H1 (cell line): ENCODE data around the gene BZW2. TPM values are rescaled to one million over a fixed set of nuclear protein-coding genes. Genes with fewer than 3 reads are reported as not detected.

Experiments
- CTCF ChIA-PET: fragments of 300-600 bp; sonication (Branson Sonifier 250); formaldehyde crosslinking; loops from one replicate; lab custom pipeline; 2021; ENCODE audit not compliant: partially characterized antibody; lab: Charles Lee
- POLR2A ChIA-PET: fragments of 300-600 bp; sonication (Branson Sonifier 250); formaldehyde crosslinking; loops from one replicate; lab custom pipeline; 2021; ENCODE audit warnings: inconsistent platforms; ENCODE audit not compliant: partially characterized antibody; lab: Charles Lee
- DNase-seq, 2 experiments: peaks; one replicate each; pipeline versions ENCODE4 v3.0.0 to v3.0.0-alpha.2; 2010 to 2022; ENCODE audit warnings: low spot score in 2 of 2, low read depth in 1 of 2, mixed read lengths in 1 of 2
- FAIRE-seq: peaks from 2 replicates; lab custom pipeline; 2011; peaks lifted over from hg19 to GRCh38; lab: Jason Lieb, UNC
- H2AFZ ChIP-seq: 2 replicates; pipeline ENCODE4 v1.8.1; 2012; ENCODE audit warnings: low read length, inconsistent platforms
- H2AK5ac ChIP-seq: 2 replicates; pipeline ENCODE4 v1.6.1; 2013; ENCODE audit warnings: low read depth, low read length
- H2BK120ac ChIP-seq: replicated peaks from 2 replicates; pipeline ENCODE3; 2013; ENCODE audit warnings: low read depth, low read length, inconsistent platforms
- H2BK12ac ChIP-seq: 2 replicates; pipeline ENCODE4 v1.6.1; 2013; ENCODE audit warnings: low read depth, low read length
- H2BK15ac ChIP-seq: 2 replicates; pipeline ENCODE4 v1.6.1; 2013; ENCODE audit warnings: low read length
- H2BK20ac ChIP-seq: 2 replicates; pipeline ENCODE4 v1.6.1; 2013; ENCODE audit warnings: low read length
- H2BK5ac ChIP-seq: 2 replicates; pipeline ENCODE4 v1.6.1; 2013; ENCODE audit warnings: low read depth, low read length
- H3K14ac ChIP-seq: 2 replicates; pipeline ENCODE4 v1.6.1; 2013; ENCODE audit warnings: inconsistent platforms; ENCODE audit not compliant: insufficient read length
- H3K18ac ChIP-seq: 2 replicates; pipeline ENCODE4 v1.6.1; 2013; ENCODE audit warnings: low read length; ENCODE audit errors: extremely low read depth
- H3K23ac ChIP-seq: 2 replicates; pipeline ENCODE4 v1.6.1; 2013; ENCODE audit warnings: inconsistent platforms; ENCODE audit not compliant: insufficient read length
- H3K23me2 ChIP-seq: 2 replicates; pipeline ENCODE4 v1.6.1; 2013; ENCODE audit warnings: low read depth, low read length
- H3K27ac ChIP-seq: 2 replicates; pipeline ENCODE4 v1.6.1; 2011; ENCODE audit warnings: low read depth, low read length, inconsistent platforms
- H3K27me3 ChIP-seq, 4 experiments: replicated peaks in 1 of 4; 1 replicate in 1 of 4; 2 replicates in 3 of 4; pipeline versions ENCODE4 v1.6.1 to v1.8.1; 2011 to 2013; ENCODE audit warnings: low read length in 3 of 4, mild to moderate bottlenecking in 3 of 4, inconsistent platforms in 2 of 4, mixed read lengths in 2 of 4, moderate library complexity in 1 of 4; ENCODE audit not compliant: control insufficient read depth in 3 of 4, insufficient read depth in 3 of 4; ENCODE audit errors: extremely low read depth in 1 of 4
- H3K36me3 ChIP-seq, 4 experiments: 2 replicates each; pipeline versions ENCODE4 v1.6.1 to v1.8.1; 2011 to 2013; ENCODE audit warnings: mild to moderate bottlenecking in 4 of 4, low read length in 3 of 4, moderate library complexity in 2 of 4, control low read depth in 1 of 4, inconsistent platforms in 1 of 4; ENCODE audit not compliant: insufficient read depth in 4 of 4, control insufficient read depth in 2 of 4
- H3K4ac ChIP-seq: replicated peaks from 2 replicates; pipeline ENCODE3; 2013; ENCODE audit warnings: low read length, low read depth, mixed read lengths, inconsistent platforms; ENCODE audit not compliant: insufficient read length
- H3K4me1 ChIP-seq, 4 experiments: replicated peaks in 1 of 4; 1 replicate in 1 of 4; 2 replicates in 3 of 4; pipeline versions ENCODE4 v1.6.1 to v1.8.1; 2011 to 2013; ENCODE audit warnings: low read length in 3 of 4, inconsistent platforms in 2 of 4, mixed read lengths in 1 of 4; ENCODE audit not compliant: insufficient read depth in 4 of 4, control insufficient read depth in 3 of 4
- H3K4me2 ChIP-seq, 2 experiments: 2 replicates each; pipeline versions ENCODE4 v1.6.1 to v1.8.1; 2011 to 2013; ENCODE audit warnings: low read depth in 2 of 2, low read length in 2 of 2, control low read depth in 1 of 2, inconsistent platforms in 1 of 2, mild to moderate bottlenecking in 1 of 2; ENCODE audit not compliant: insufficient read depth in 1 of 2
- H3K4me3 ChIP-seq, 4 experiments: fragments of 200-600, 300-600 bp in 1 of 4; sonication (generic), shearing (Covaris generic), sonication (Bioruptor Twin) in 1 of 4; 2 replicates each; pipeline versions ENCODE4 v1.5.1 to v1.8.1; 2011 to 2016; ENCODE audit warnings: low read length in 4 of 4, low read depth in 3 of 4, control low read depth in 2 of 4, inconsistent platforms in 2 of 4, mild to moderate bottlenecking in 2 of 4, mixed read lengths in 1 of 4, moderate library complexity in 1 of 4; ENCODE audit not compliant: insufficient read depth in 2 of 4; ENCODE audit errors: extremely low read depth in 1 of 4
- H3K56ac ChIP-seq: replicated peaks from 2 replicates; pipeline ENCODE3; 2013; ENCODE audit warnings: low read depth, mild to moderate bottlenecking, mixed read lengths, low read length, inconsistent platforms; ENCODE audit not compliant: insufficient read length
- H3K79me1 ChIP-seq: 2 replicates; pipeline ENCODE4 v1.6.1; 2013; ENCODE audit warnings: low read depth, low read length, control low read depth
- H3K79me2 ChIP-seq, 2 experiments: 2 replicates each; pipeline versions ENCODE4 v1.6.1 to v1.8.1; 2012 to 2013; ENCODE audit warnings: low read length in 2 of 2, mild to moderate bottlenecking in 2 of 2, inconsistent platforms in 1 of 2; ENCODE audit not compliant: insufficient read depth in 2 of 2, control insufficient read depth in 1 of 2
- H3K9ac ChIP-seq, 4 experiments: replicated peaks in 1 of 4; 1 replicate in 1 of 4; 2 replicates in 3 of 4; pipeline versions ENCODE4 v1.6.1 to v1.8.1; 2011 to 2013; ENCODE audit warnings: low read depth in 3 of 4, low read length in 3 of 4, control low read depth in 2 of 4, mild to moderate bottlenecking in 2 of 4, moderate library complexity in 2 of 4, inconsistent platforms in 1 of 4; ENCODE audit errors: extremely low read depth in 1 of 4
- H3K9me3 ChIP-seq, 2 experiments: 2 replicates each; pipeline versions ENCODE4 v1.6.1 to v1.8.1; 2012 to 2013; ENCODE audit warnings: mild to moderate bottlenecking in 2 of 2, moderate library complexity in 2 of 2, control low read depth in 1 of 2, inconsistent platforms in 1 of 2, low read depth in 1 of 2, low read length in 1 of 2, mixed read lengths in 1 of 2; ENCODE audit not compliant: insufficient read depth in 2 of 2
- H4K20me1 ChIP-seq, 2 experiments: replicated peaks in 1 of 2; 2 replicates each; pipeline versions ENCODE3 to v1.8.1; 2011 to 2013; ENCODE audit warnings: inconsistent platforms in 2 of 2, low read length in 2 of 2, mild to moderate bottlenecking in 1 of 2; ENCODE audit not compliant: insufficient read depth in 2 of 2, control insufficient read depth in 1 of 2
- H4K5ac ChIP-seq: 2 replicates; pipeline ENCODE4 v1.6.1; 2013; ENCODE audit warnings: low read length, low read depth, mixed read lengths, inconsistent platforms; ENCODE audit not compliant: insufficient read length
- H4K8ac ChIP-seq: 2 replicates; pipeline ENCODE4 v1.8.0; 2013; ENCODE audit warnings: mild to moderate bottlenecking, moderate library complexity, low read length, inconsistent platforms; ENCODE audit not compliant: insufficient read depth; ENCODE audit errors: extremely low read depth
- H4K91ac ChIP-seq: replicated peaks from 2 replicates; pipeline ENCODE3; 2013; ENCODE audit warnings: low read length, mixed read lengths, inconsistent platforms; ENCODE audit not compliant: insufficient read length
- ATF3 ChIP-seq: IDR thresholded peaks from 2 replicates; pipeline ENCODE4 v1.6.1; 2011; ENCODE audit warnings: low read depth, mild to moderate bottlenecking, low read length; ENCODE audit not compliant: insufficient read depth
- BCL11A ChIP-seq, 2 experiments: IDR thresholded peaks; one replicate each; pipeline ENCODE4 v1.6.1; 2011; ENCODE audit warnings: low read depth in 2 of 2, low read length in 2 of 2, mild to moderate bottlenecking in 2 of 2
- CEBPB ChIP-seq: IDR thresholded peaks from 2 replicates; pipeline ENCODE4 v1.6.1; 2012; ENCODE audit warnings: low read depth, low read length
- CHD1 ChIP-seq: IDR thresholded peaks from 2 replicates; pipeline ENCODE4 v1.6.1; 2012; ENCODE audit warnings: low read depth, low read length, improper control_type of control experiment
- CHD2 ChIP-seq: IDR thresholded peaks from 2 replicates; pipeline ENCODE4 v1.6.1; 2012; ENCODE audit warnings: low read length, improper control_type of control experiment
- CREB1 ChIP-seq: IDR thresholded peaks from 2 replicates; pipeline ENCODE4 v1.6.1; 2012; ENCODE audit warnings: inconsistent platforms
- EP300 ChIP-seq, 2 experiments: IDR thresholded peaks; 1 replicate in 1 of 2; 2 replicates in 1 of 2; pipeline ENCODE4 v1.6.1; 2011 to 2012; ENCODE audit warnings: low read depth in 2 of 2, low read length in 2 of 2, mild to moderate bottlenecking in 2 of 2, borderline replicate concordance in 1 of 2, inconsistent platforms in 1 of 2, moderate library complexity in 1 of 2
- NRF1 ChIP-seq: IDR thresholded peaks from 2 replicates; pipeline ENCODE4 v1.6.1; 2011; ENCODE audit warnings: mild to moderate bottlenecking, low read depth, low read length, improper control_type of control experiment
- RBBP5 ChIP-seq: IDR thresholded peaks from 2 replicates; pipeline ENCODE4 v1.7.1; 2012; ENCODE audit warnings: low read depth, mild to moderate bottlenecking, inconsistent platforms, low read length, moderate library complexity, borderline replicate concordance
- SP1 ChIP-seq: IDR thresholded peaks from 2 replicates; pipeline ENCODE4 v1.6.1; 2011; ENCODE audit warnings: low read depth, low read length
- SUZ12 ChIP-seq: fragments of 200-600 bp; sonication (generic); IDR thresholded peaks from 2 replicates; pipeline ENCODE4 v1.6.1; 2012; ENCODE audit warnings: mild to moderate bottlenecking, inconsistent platforms, low read length, moderate library complexity, mixed read lengths
- TBP ChIP-seq: IDR thresholded peaks from 2 replicates; pipeline ENCODE4 v1.6.1; 2011; ENCODE audit warnings: low read depth, low read length, improper control_type of control experiment
- WGBS, 2 experiments: shearing (Covaris generic) in 1 of 2; methylation state at CpG; one replicate each; pipeline versions ENCODE4 v1.1.6 to v1.1.7; 2013 to 2015; ENCODE audit warnings: low lambda C conversion rate in 2 of 2, mixed read lengths in 2 of 2, inconsistent platforms in 1 of 2, low coverage in 1 of 2, missing lambda C conversion rate in 1 of 2; ENCODE audit not compliant: insufficient replicate concordance in 2 of 2, insufficient coverage in 1 of 2, insufficient read length in 1 of 2; ENCODE audit errors: extremely low coverage in 1 of 2, missing lambda C conversion rate in 1 of 2; 5-methylcytosine and 5-hydroxymethylcytosine counted together
- polyA plus RNA-seq, 7 experiments: library from polyadenylated mRNA; depleted of rRNA in 3 of 7; stranded (reverse) in 5 of 7; unstranded in 2 of 7; fragments of >200 nt in 5 of 7; fragments of 200-250 nt in 2 of 7; gene quantifications; 1 replicate in 5 of 7; 2 replicates in 1 of 7; 4 replicates in 1 of 7; pipeline versions ENCODE4 v1.2.1 to v1.2.3, GENCODE V29; 2011 to 2013; ENCODE audit warnings: missing spikeins in 2 of 7, mixed read lengths in 2 of 7
- total RNA-seq: library from RNA; stranded (reverse); fragmentation: NEBNext Ultra II Directional; extraction: Animal tissue kit (Norgen Biotek cat#: 25700); gene quantifications from 2 replicates; pipeline ENCODE4 v1.2.1, GENCODE V29; 2021
- TF ChIP-seq, protein P1 (sequence below): IDR thresholded peaks from 2 replicates; pipeline ENCODE4 v1.6.1; 2012; ENCODE audit warnings: inconsistent platforms

The BZW2 gene
- total and polyA plus RNA-seq, 2 of the 8 experiments (the other 6 are each of a cell fraction or from before 2014, with no cell fraction given) = 32.3 to 103 TPM

GRCh38 chr7:16616542-16616941 is 29.4 kb upstream of the BZW2 start:
- Histone ChIP-seq H3K79me2 (no peaks in the 10 kb centered on the region), H3K14ac (no peak overlapping the region), H3K56ac (no peak overlapping the region), H4K5ac (no peak overlapping the region), H3K27me3 (no peaks in the 10 kb centered on the region), H2BK5ac (no peak overlapping the region), H3K4ac (no peak overlapping the region), H3K23me2 (no peaks in the 10 kb centered on the region), H2BK20ac (no peak overlapping the region), H4K8ac (no peak overlapping the region; the same call in 1 of the 2 replicates), H2BK15ac (no peak overlapping the region), H3K9ac (no peak overlapping the region), H3K4me3 (no peak overlapping the region), H4K91ac (no peak overlapping the region), H4K20me1 (no peaks in the 10 kb centered on the region), H3K36me3 (no peaks in the 10 kb centered on the region), H2BK120ac (no peak overlapping the region), H2AK5ac (no peak overlapping the region), H3K9me3 (no peaks in the 10 kb centered on the region), H3K27ac (no peak overlapping the region), H3K79me1 (no peaks in the 10 kb centered on the region), H2BK12ac (no peak overlapping the region), H3K18ac (no peak overlapping the region), H2AFZ (no peak overlapping the region), H3K4me2 (no peak overlapping the region), H3K4me1 (peaks cover 0 to 5% (median 2%) of the 10 kb centered on the region in 4 experiments; a peak in 2 of 7 replicates), H3K23ac (no peak overlapping the region)
- FAIRE-seq (no peak), DNase-seq (peak in 1 of 2 experiments; percentile 54)
- ChIA-PET CTCF (interaction anchor here (1.1 kb wide), 1 partner anchor 304 kb away, joined by 3 read pairs; no protein-coding TSS in a partner anchor), POLR2A (interaction anchor here (0.7 kb wide), 1 partner anchor 29 kb away, joined by 3 read pairs; the partner anchor contains the start of gene ANKMY2)
- WGBS, 2 experiments = 80% methylated on average over 17 of the region's 18 CpGs; no CpG with 5 or more reads in 1 of the 2 experiments
- TF ChIP-seq EP300 (IDR thresholded peaks at IDR 0.05; ENCODE audit: borderline replicate concordance in 1 of 2, low read depth in 2 of 2, low read length in 2 of 2) (no peak), BCL11A (IDR thresholded peaks at IDR 0.05; ENCODE audit: low read depth in 2 of 2, low read length in 2 of 2) (no peak), SP1 (no peak), CEBPB (no peak), RBBP5 (no peak), CREB1 (no peak), CHD1 (no peak), SUZ12 (no peak), CHD2 (no peak), TBP (no peak), ATF3 (no peak), NRF1 (no peak)
- TF ChIP-seq, protein P1, sequence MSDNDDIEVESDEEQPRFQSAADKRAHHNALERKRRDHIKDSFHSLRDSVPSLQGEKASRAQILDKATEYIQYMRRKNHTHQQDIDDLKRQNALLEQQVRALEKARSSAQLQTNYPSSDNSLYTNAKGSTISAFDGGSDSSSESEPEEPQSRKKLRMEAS = no peak
